Heart right ventricle (tissue), 16 donors: ENCODE results near the gene OSBPL10. TPM values are rescaled to one million over a fixed set of nuclear protein-coding genes. Genes with fewer than 3 reads are reported as not detected.

ENCODE experiments used
- ATAC-seq, 8 donors: fragments of 200-7000 bp; cut with Tn5 transposase; one replicate each; pipeline ENCODE4 v1.9.1; 2020; ENCODE audit warnings: mild to moderate bottlenecking in 8 of 8, moderate library complexity in 8 of 8, moderate number of reproducible peaks in 1 of 8
- DNase-seq, 2 donors: peaks; one replicate each; pipeline ENCODE4 v3.0.0-alpha.2; 2020
- H3K27ac ChIP-seq, 10 donors: fragments of 200-600 bp; sonication (generic) in 2 of 10; one replicate each; pipeline versions ENCODE4 v1.5.0 to v1.8.0; 2020 to 2022; ENCODE audit warnings: mild to moderate bottlenecking in 3 of 10
- H3K27me3 ChIP-seq, 7 donors: fragments of 200-600 bp; one replicate each; pipeline ENCODE4 v1.8.0; 2021 to 2022; ENCODE audit warnings: mild to moderate bottlenecking in 2 of 7
- H3K36me3 ChIP-seq, 9 donors: fragments of 200-600 bp; sonication (generic) in 1 of 9; one replicate each; pipeline versions ENCODE4 v1.5.0 to v1.8.0; 2020 to 2022; ENCODE audit warnings: mild to moderate bottlenecking in 2 of 9
- H3K4me1 ChIP-seq, 9 donors: fragments of 200-600 bp; sonication (generic) in 1 of 9; one replicate each; pipeline versions ENCODE4 v1.5.0 to v1.8.0; 2020 to 2022; ENCODE audit warnings: mild to moderate bottlenecking in 4 of 9
- H3K4me3 ChIP-seq, 10 donors: fragments of 200-600 bp; sonication (generic) in 2 of 10; one replicate each; pipeline versions ENCODE4 v1.5.0 to v1.8.0; 2020 to 2022; ENCODE audit warnings: mild to moderate bottlenecking in 7 of 10, moderate library complexity in 2 of 10
- H3K9me3 ChIP-seq, 11 donors: fragments of 200-600 bp in 10 of 11; sonication (generic) in 2 of 11; one replicate each; pipeline versions ENCODE4 v1.5.0 to v1.8.0; 2013 to 2022; ENCODE audit warnings: mild to moderate bottlenecking in 2 of 11, control low read depth in 1 of 11, moderate library complexity in 1 of 11
- WGBS, 2 donors: extraction: QIAGEN DNeasy Blood & Tissue Kit; methylation state at CpG; one replicate each; pipeline ENCODE4 v1.1.7; 2013; ENCODE audit warnings: inconsistent platforms in 1 of 2; 5-methylcytosine and 5-hydroxymethylcytosine counted together
- intact Hi-C, 10 donors: fragments of 100-400 bp; cut with DNase I; formaldehyde crosslinking; loops; one replicate each; pipeline versions ENCODE4 v1.11.1 to v1.14.2; 2022
- polyA plus RNA-seq, 2 donors: library from polyadenylated mRNA; stranded (reverse); fragments of 200-250 nt; gene quantifications; one replicate each; pipeline ENCODE4 v1.2.3, GENCODE V29; 2013
- total RNA-seq, 10 donors: library from RNA; stranded (reverse); fragmentation: NEBNext Ultra II Directional in 3 of 10; extraction: Animal tissue kit (Norgen Biotek cat#: 25700) in 3 of 10; gene quantifications; one replicate each; pipeline versions ENCODE4 v1.2.1 to v1.2.4, GENCODE V29; 2021 to 2023
- TF ChIP-seq, protein P1 (sequence below), 9 donors: fragments of 200-600 bp; sonication (generic) in 2 of 9; IDR thresholded peaks; one replicate each; pipeline versions ENCODE4 v1.5.0 to v1.8.0; 2021 to 2022; ENCODE audit warnings: antibody characterized with exemption in 9 of 9, mild to moderate bottlenecking in 5 of 9, moderate library complexity in 1 of 9
- donor health status: Arrhythmogenic right ventricular cardiomyopathy.
- donor health status: ischemic (EF 13 %, LVEDD 7.1; RV severe dilation, severe dysfunction).
- donor health status: healthy with polysubstance abuse.
- donor health status: DM: no; HTN: yes; CAD: no.
- donor health status: DM: no; HTN: no; CAD: no.
- donor health status: ischemic (EF 25% LVEDD 6.9; RV normal size, moderate dysfunction).
- donor health status: ischemic (EF 25% LVEDD 5.7; RV mildly dilated, moderate dysfunction).
- donor health status: healthy.
- donor health status: DM: yes; HTN: yes; CAD: no.
- donor health status: Ischemic cardiomyopathy.
- donor health status: ischemic (EF 35%, LVEDD 5.7; RV mildly dilated, moderate dysfunction).
- donor health status: nonischemic (EF 11% LVEDD 7.7; RV severe dilation, severe dysfunction).
- donor health status: DM: yes; HTN: yes; CAD: no.
- donor health status: PGD.
- donor health status: ischemic (EF 29% LVEDD 5.4; RV normal size, mild dysfunction).
- donor health status: nonischemic (EF 23%, LVEDD 6.1; RV moderate dilation, normal function).

OSBPL10 gene
- total and polyA plus RNA-seq, 12 donors: 1.2 to 8.5 (median 4.1) TPM

DNA sequence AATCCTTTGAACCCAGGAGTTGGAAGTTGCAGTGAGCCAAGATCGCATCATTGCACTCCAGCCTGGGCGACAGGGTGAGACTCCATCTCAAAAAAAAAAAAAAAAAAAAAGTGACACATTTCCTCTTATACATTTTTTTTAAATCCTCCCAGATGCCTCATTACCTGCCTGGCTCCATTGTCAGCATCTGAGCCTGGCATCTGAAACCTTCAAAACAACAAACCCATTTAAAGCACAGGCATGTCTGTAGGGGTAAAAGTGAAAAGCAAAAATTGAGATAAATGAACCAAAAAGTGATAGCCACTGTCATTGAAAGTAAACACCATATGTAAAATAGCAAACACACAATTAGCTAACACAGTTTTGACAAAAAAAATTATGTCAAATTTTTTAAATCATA is 38.6 kb downstream of the OSBPL10 start:
- DNase-seq (no peak), ATAC-seq (no peak)
- no peak overlapping the region for H3K4me3 ChIP-seq
- TF ChIP-seq, protein P1, sequence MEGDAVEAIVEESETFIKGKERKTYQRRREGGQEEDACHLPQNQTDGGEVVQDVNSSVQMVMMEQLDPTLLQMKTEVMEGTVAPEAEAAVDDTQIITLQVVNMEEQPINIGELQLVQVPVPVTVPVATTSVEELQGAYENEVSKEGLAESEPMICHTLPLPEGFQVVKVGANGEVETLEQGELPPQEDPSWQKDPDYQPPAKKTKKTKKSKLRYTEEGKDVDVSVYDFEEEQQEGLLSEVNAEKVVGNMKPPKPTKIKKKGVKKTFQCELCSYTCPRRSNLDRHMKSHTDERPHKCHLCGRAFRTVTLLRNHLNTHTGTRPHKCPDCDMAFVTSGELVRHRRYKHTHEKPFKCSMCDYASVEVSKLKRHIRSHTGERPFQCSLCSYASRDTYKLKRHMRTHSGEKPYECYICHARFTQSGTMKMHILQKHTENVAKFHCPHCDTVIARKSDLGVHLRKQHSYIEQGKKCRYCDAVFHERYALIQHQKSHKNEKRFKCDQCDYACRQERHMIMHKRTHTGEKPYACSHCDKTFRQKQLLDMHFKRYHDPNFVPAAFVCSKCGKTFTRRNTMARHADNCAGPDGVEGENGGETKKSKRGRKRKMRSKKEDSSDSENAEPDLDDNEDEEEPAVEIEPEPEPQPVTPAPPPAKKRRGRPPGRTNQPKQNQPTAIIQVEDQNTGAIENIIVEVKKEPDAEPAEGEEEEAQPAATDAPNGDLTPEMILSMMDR (IDR thresholded peaks at IDR 0.05): no peak
- no peaks in the 10 kb centered on the region for H3K36me3 ChIP-seq
- no peaks in the 10 kb centered on the region for H3K9me3 ChIP-seq
- WGBS, 2 donors: 97 to 98% methylated on average over 2 of the region's 2 CpGs
- H3K4me1 ChIP-seq: peaks cover 0 to 44% (median 20%) of the 10 kb centered on the region in 9 donors
- intact Hi-C loops: no loop called here
- no peaks in the 10 kb centered on the region for H3K27me3 ChIP-seq
- no peak overlapping the region for H3K27ac ChIP-seq

DNA sequence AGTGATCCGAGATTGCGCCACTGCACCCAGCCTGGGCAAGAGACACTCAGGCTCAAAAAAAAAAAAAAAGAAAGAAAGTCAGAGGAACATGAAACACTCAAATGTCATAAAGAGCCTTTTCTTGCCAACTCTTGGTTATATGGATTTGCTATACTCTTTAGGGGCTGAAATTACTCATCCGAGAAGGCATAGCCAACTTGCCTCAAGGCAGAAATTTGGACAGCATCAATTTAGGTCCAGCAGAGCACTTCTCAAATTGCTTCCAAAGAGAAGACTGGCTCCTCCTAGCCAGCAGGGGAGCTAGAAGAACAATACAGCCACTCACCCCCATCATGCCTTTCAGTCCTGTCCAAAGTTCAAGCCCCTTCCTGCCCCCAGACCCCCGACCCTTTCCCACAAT is 43.8 kb downstream of the OSBPL10 start:
- Histone ChIP-seq H3K27ac (no peak overlapping the region), H3K4me3 (no peak overlapping the region), H3K27me3 (no peaks in the 10 kb centered on the region), H3K9me3 (no peaks in the 10 kb centered on the region), H3K4me1 (peaks cover 0 to 34% (median 11%) of the 10 kb centered on the region in 9 donors), H3K36me3 (no peaks in the 10 kb centered on the region)
- TF ChIP-seq, protein P1 (IDR thresholded peaks at IDR 0.05): no peak
- no peak for DNase-seq
- ATAC-seq: no peak
- 95 to 97% methylated on average over 4 of the region's 4 CpGs for WGBS, 2 donors
- intact Hi-C loops: no loop called here

DNA sequence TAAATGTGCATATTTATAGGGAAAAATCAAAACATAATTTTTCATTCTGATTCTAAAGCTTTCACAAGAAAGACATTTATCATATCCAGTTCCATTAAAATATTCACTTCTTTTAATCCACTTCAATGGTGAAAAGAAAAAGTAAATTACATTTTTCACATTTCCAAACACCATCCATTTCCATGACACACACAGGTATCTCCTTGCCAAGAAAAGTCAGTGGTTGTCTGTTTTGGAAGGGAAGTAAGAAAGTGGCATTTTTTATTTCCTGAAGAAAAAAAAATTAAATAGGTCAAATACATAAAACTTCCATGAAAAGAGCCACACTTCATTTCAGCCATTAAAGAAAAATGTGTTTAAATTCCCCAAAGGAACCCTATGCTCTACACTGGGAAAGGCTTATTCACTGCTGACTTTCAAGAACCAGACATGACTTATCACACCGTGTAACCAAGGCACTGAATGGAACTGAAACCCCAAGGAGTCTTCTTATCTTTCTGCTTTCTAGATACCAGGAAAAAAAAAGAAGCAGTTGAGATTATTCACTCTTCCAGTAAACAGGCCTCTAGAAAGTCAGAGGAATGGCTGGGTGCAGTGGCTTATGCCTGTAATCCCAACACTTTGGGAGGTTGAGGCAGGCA is 44.5 kb downstream of the OSBPL10 start:
- intact Hi-C loops: no loop called here
- peak in 1 of 8 donors; percentile 8 for ATAC-seq
- no peaks in the 10 kb centered on the region for H3K9me3 ChIP-seq
- H3K27me3 ChIP-seq: no peaks in the 10 kb centered on the region
- H3K4me3 ChIP-seq: no peak overlapping the region
- TF ChIP-seq, protein P1 (IDR thresholded peaks at IDR 0.05): no peak
- no peak for DNase-seq
- peaks cover 0 to 30% (median 8%) of the 10 kb centered on the region in 9 donors for H3K4me1 ChIP-seq
- 19 to 22% methylated on average over 1 of the region's 1 CpG for WGBS, 2 donors
- H3K27ac ChIP-seq: no peak overlapping the region
- no peaks in the 10 kb centered on the region for H3K36me3 ChIP-seq

DNA sequence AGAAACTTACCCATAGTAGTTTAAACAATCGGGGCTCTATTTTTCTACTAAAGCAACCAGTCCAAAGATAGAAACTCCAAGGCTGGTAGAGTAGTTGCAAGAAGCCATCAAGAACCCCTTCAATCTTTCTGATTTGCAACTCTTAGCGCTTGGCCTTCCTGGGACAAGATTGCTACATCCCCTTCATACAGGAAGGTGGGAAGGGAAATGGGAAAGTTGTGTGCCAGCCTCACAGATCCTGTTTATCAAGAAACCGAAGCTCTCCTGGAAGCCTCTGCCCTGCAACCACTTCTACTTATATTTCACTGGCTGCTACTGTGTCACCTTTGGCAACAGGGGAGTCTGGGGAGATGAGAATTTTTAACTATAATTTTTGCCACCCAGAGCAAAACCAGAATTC is 46.2 kb downstream of the OSBPL10 start:
- no peak overlapping the region for H3K4me3 ChIP-seq
- H3K4me1 ChIP-seq: peaks cover 0 to 20% (median 0%) of the 10 kb centered on the region in 9 donors
- H3K36me3 ChIP-seq: no peaks in the 10 kb centered on the region
- H3K27me3 ChIP-seq: no peaks in the 10 kb centered on the region
- intact Hi-C loops: no loop called here
- no peaks in the 10 kb centered on the region for H3K9me3 ChIP-seq
- TF ChIP-seq, protein P1 (IDR thresholded peaks at IDR 0.05): no peak
- WGBS, 2 donors: 55 to 58% methylated on average over 3 of the region's 3 CpGs
- no peak overlapping the region for H3K27ac ChIP-seq
- no peak for DNase-seq
- no peak for ATAC-seq
